Activated CD8-positive, alpha-beta T cell treated with anti-CD3 and anti-CD28 coated beads for 36 hours (primary cell): ENCODE measurements around the gene SCARF2. TPM values are rescaled to one million over a fixed set of nuclear protein-coding genes. Genes with fewer than 3 reads are reported as not detected.

ENCODE experiments used
- ATAC-seq: fragments of 200-7000 bp; cut with Tn5 transposase; one replicate; pipeline ENCODE4 v1.10.0; 2021; ENCODE audit warnings: mild to moderate bottlenecking, moderate library complexity
- CTCF ChIA-PET: fragments of 350-600 bp; sonication (Branson Sonifier 250); formaldehyde crosslinking; loops from one replicate; lab custom pipeline; 2021; ENCODE audit warnings: antibody characterized with exemption; lab: Charles Lee
- POLR2A ChIA-PET: fragments of 350-600 bp; sonication (Branson Sonifier 250); formaldehyde crosslinking; loops from one replicate; lab custom pipeline; 2021; ENCODE audit warnings: antibody characterized with exemption; lab: Charles Lee
- DNase-seq: peaks from one replicate; pipeline ENCODE4 v3.0.0-alpha.2; 2020
- H3K27ac Mint-ChIP-seq: one replicate; pipeline ENCODE4 v1.8.0; 2021; ENCODE audit warnings: mild to moderate bottlenecking, mixed read lengths
- H3K27me3 Mint-ChIP-seq: one replicate; pipeline ENCODE4 v1.8.0; 2021; ENCODE audit warnings: mixed read lengths
- H3K36me3 Mint-ChIP-seq: one replicate; pipeline ENCODE4 v1.8.0; 2021; ENCODE audit warnings: low read depth, mixed read lengths
- H3K4me1 Mint-ChIP-seq: one replicate; pipeline ENCODE4 v1.8.0; 2021; ENCODE audit warnings: low read depth, mixed read lengths
- H3K4me3 Mint-ChIP-seq: one replicate; pipeline ENCODE4 v1.8.0; 2021; ENCODE audit warnings: mild to moderate bottlenecking, moderate library complexity, mixed read lengths
- H3K9me3 Mint-ChIP-seq: one replicate; pipeline ENCODE4 v1.8.0; 2021; ENCODE audit warnings: mixed read lengths
- intact Hi-C: fragments of 100-400 bp; cut with micrococcal nuclease; formaldehyde crosslinking; loops from one replicate; pipeline ENCODE4 v1.10.0; 2022
- total RNA-seq, 2 experiments: library from RNA; stranded (reverse); gene quantifications; one replicate each; pipeline ENCODE4 v1.2.3, GENCODE V29; 2021
- TF ChIP-seq, protein P1 (sequence below): fragments of 200-600 bp; IDR thresholded peaks from one replicate; pipeline ENCODE4 v1.8.0; 2022; ENCODE audit warnings: antibody characterized with exemption, mild to moderate bottlenecking

Gene SCARF2
- total RNA-seq, 2 experiments from 2014 or later = 0.20 to 0.27 TPM

DNA sequence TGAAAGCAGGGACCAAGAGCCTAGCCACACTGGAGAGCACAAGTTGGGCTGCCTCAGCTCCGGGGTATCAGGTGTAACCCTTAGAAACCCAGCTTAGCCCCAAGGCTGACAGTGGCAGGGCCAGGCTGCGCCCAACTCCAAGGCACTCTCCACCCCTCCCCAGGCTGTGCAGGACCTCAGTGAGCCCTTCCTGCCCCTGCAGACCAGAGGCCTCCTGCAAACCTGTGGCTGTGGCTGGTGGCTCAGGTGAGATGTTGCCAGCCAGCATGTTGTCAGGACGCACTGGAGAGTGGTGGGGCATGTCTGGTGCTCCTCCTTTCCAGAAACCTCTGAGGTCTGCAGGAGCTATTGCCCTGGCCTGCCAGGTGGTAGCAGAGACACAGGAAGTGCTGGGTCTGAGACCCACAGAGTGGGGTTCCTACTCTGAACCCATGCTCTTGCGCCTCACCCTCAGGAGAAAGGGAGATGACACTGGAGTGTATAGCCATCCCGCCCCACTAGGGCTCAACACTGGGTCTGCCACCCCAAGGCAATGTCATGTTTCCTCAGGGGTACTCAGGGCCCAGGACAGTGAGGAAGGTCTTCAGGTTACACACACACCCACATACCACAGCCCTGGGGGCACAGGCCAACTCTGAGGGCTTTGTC, 2.4 kb upstream of the SCARF2 start:
- no peak for DNase-seq
- ChIA-PET POLR2A (no interaction called here), CTCF (interaction anchor here (1.0 to 1.9 kb wide), 3 partner anchors 14 to 60 kb away, joined by 3 to 6 read pairs (median 3); no protein-coding TSS in a partner anchor)
- TF ChIP-seq, protein P1, sequence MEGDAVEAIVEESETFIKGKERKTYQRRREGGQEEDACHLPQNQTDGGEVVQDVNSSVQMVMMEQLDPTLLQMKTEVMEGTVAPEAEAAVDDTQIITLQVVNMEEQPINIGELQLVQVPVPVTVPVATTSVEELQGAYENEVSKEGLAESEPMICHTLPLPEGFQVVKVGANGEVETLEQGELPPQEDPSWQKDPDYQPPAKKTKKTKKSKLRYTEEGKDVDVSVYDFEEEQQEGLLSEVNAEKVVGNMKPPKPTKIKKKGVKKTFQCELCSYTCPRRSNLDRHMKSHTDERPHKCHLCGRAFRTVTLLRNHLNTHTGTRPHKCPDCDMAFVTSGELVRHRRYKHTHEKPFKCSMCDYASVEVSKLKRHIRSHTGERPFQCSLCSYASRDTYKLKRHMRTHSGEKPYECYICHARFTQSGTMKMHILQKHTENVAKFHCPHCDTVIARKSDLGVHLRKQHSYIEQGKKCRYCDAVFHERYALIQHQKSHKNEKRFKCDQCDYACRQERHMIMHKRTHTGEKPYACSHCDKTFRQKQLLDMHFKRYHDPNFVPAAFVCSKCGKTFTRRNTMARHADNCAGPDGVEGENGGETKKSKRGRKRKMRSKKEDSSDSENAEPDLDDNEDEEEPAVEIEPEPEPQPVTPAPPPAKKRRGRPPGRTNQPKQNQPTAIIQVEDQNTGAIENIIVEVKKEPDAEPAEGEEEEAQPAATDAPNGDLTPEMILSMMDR = no peak
- Mint-ChIP-seq H3K27ac (no peak overlapping the region), H3K36me3 (peaks cover 9% of the 10 kb centered on the region), H3K4me3 (no peak overlapping the region), H3K9me3 (no peaks in the 10 kb centered on the region), H3K4me1 (peaks cover 11% of the 10 kb centered on the region), H3K27me3 (peaks cover 24% of the 10 kb centered on the region)
- intact Hi-C loops = loop anchor here (10.0 kb wide), 1 partner anchor 55 kb away; the partner anchor contains the start of gene KLHL22
- ATAC-seq = no peak

DNA sequence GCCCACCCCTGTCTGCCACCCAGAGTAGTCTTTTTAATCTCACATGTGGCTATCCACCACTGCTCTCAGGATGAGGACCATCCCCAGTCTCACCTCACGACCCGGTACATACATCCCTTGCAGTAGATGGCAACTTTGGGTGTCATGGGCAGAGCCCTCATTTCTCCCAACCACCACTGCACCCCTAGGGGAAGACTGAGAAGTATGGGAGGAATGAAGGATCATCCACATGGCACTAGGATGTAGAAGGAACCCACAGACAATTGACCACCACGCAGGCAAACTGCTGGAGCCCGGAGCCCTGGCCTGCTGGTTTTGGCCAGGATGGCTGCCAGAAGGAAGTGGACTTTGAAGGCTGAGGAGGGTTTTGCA, 1.9 kb upstream of the SCARF2 start:
- H3K36me3 Mint-ChIP-seq = peaks cover 8% of the 10 kb centered on the region
- ChIA-PET POLR2A (interaction anchor here (1.4 kb wide), 1 partner anchor 21 kb away, joined by 4 read pairs; no protein-coding TSS in a partner anchor), CTCF (interaction anchor here (1.0 to 1.9 kb wide), 2 partner anchors 16 to 59 kb away, joined by 3 to 6 read pairs; no protein-coding TSS in a partner anchor)
- TF ChIP-seq, protein P1 = no peak
- no peak overlapping the region for H3K27ac Mint-ChIP-seq
- intact Hi-C loops = loop anchor here (10.0 kb wide), 1 partner anchor 55 kb away; the partner anchor contains the start of gene KLHL22
- DNase-seq = no peak
- peaks cover 29% of the 10 kb centered on the region for H3K27me3 Mint-ChIP-seq
- H3K9me3 Mint-ChIP-seq = no peaks in the 10 kb centered on the region
- H3K4me1 Mint-ChIP-seq = peaks cover 11% of the 10 kb centered on the region
- ATAC-seq = no peak
- no peak overlapping the region for H3K4me3 Mint-ChIP-seq

DNA sequence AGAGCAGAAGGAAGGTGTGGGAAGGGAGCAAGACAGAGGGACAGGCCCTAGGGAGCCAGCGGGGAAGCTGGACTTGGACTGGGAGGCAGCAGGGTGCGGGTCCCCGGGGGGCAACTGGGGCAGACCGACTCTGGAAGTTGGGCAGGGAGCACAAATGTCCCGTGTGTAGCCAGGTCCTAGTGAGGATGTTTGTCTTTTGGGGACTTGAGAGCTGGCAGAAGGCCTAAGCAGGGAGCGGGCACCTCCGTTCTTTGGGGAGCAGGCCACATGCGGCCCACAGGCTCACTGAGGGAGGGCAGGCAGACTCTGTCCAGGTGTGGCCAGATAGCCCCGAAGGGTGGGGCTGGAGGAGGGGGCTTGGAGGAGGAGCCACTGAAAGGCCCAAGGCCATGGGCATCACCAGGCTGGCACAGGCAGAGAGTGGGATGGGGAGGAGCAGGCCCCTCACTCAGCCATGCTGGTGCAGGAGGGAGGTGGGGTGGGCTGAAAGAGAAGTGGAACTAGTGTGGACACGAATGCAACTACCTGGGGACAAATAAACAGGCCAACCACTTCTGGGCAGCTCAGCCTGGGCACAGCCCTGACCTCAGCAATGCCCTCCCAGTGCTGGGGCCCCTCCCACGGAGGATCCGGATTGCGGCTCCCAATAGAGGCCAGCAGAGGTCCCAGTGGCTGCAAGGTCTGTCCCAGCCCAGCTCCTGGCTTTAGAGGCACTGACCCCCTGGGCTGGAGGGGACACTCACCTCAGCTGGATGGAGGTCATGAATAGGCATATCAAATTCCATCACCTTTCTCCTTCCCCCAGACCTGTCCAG, 1.3 kb upstream of the SCARF2 start:
- Mint-ChIP-seq H3K9me3 (no peaks in the 10 kb centered on the region), H3K36me3 (peaks cover 3% of the 10 kb centered on the region), H3K4me1 (peaks cover 11% of the 10 kb centered on the region), H3K4me3 (no peak overlapping the region), H3K27me3 (peaks cover 35% of the 10 kb centered on the region), H3K27ac (no peak overlapping the region)
- intact Hi-C loops = loop anchor here (10.0 kb wide), 1 partner anchor 56 kb away; the partner anchor contains the start of gene KLHL22
- ATAC-seq = no peak
- POLR2A ChIA-PET = interaction anchor here (0.7 to 1.4 kb wide), 3 partner anchors 20 to 35 kb away, joined by 3 to 4 read pairs (median 3); no protein-coding TSS in a partner anchor
- TF ChIP-seq, protein P1 = no peak
- CTCF ChIA-PET = interaction anchor here (1.9 kb wide), 1 partner anchor 17 kb away, joined by 6 read pairs; no protein-coding TSS in a partner anchor
- DNase-seq = no peak

DNA sequence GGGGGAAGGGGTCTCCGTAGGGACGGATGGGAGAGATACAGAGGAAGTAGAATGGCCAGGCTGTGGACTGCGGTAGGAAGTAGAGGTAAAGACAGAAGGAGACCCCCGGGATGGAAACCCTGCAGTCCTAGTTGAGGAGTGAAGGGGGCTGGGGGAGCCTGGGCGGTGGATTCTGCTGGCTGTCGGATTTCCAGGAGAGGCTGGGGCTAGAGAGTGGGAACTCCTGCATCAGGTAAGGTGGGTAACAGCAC, 727 bp upstream of the SCARF2 start:
- intact Hi-C loops = loop anchor here (10.0 kb wide), 1 partner anchor 56 kb away; the partner anchor contains the start of gene KLHL22
- Mint-ChIP-seq H3K36me3 (peaks cover 3% of the 10 kb centered on the region), H3K27me3 (peaks cover 36% of the 10 kb centered on the region), H3K4me1 (peaks cover 11% of the 10 kb centered on the region), H3K9me3 (no peaks in the 10 kb centered on the region), H3K27ac (no peak overlapping the region), H3K4me3 (no peak overlapping the region)
- POLR2A ChIA-PET = interaction anchor here (1.1 to 1.4 kb wide), 2 partner anchors 19 to 25 kb away, joined by 3 to 4 read pairs; no protein-coding TSS in a partner anchor
- CTCF ChIA-PET = interaction anchor here (1.9 kb wide), 1 partner anchor 17 kb away, joined by 6 read pairs; no protein-coding TSS in a partner anchor
- no peak for DNase-seq
- TF ChIP-seq, protein P1 = no peak
- ATAC-seq = no peak
